ENCODE data around the gene ZKSCAN7.
A peak's percentile ranks its signal among the peaks of the same experiment; 100 is the strongest.
"Not testable (repeated sequence)": the region's sequence is repeated elsewhere in the genome, so short reads cannot be mapped to it uniquely, and the experiment has no call there.

The ZKSCAN7 gene

DNA sequence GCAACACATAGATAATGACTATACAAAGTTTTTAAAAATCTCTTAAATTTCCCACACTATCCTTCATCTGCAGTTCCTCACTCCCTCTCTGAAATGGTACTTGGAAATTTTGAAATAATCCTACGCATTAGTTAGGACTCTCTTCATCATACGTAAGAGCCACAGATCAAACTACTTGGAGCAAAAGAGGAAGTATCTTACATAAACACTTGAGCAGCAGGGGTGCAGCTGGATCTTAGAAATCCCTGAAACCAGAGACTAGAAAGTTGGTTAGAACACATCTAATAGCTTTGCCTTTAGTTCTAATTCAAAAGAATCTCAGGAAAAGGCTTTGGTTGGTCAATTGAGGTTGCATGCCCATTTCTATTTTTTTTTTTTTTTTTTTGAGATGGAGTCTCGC lies 38.8 kb upstream of the ZKSCAN7 start:
- TF ChIP-seq, protein P1, sequence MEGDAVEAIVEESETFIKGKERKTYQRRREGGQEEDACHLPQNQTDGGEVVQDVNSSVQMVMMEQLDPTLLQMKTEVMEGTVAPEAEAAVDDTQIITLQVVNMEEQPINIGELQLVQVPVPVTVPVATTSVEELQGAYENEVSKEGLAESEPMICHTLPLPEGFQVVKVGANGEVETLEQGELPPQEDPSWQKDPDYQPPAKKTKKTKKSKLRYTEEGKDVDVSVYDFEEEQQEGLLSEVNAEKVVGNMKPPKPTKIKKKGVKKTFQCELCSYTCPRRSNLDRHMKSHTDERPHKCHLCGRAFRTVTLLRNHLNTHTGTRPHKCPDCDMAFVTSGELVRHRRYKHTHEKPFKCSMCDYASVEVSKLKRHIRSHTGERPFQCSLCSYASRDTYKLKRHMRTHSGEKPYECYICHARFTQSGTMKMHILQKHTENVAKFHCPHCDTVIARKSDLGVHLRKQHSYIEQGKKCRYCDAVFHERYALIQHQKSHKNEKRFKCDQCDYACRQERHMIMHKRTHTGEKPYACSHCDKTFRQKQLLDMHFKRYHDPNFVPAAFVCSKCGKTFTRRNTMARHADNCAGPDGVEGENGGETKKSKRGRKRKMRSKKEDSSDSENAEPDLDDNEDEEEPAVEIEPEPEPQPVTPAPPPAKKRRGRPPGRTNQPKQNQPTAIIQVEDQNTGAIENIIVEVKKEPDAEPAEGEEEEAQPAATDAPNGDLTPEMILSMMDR (IDR thresholded peaks at IDR 0.05; ENCODE audit: borderline replicate concordance, insufficient read depth, low read depth, low read length), result no peak
- no peak overlapping the region for H3K4me3 ChIP-seq (ENCODE audit: low read depth, low read length)

DNA sequence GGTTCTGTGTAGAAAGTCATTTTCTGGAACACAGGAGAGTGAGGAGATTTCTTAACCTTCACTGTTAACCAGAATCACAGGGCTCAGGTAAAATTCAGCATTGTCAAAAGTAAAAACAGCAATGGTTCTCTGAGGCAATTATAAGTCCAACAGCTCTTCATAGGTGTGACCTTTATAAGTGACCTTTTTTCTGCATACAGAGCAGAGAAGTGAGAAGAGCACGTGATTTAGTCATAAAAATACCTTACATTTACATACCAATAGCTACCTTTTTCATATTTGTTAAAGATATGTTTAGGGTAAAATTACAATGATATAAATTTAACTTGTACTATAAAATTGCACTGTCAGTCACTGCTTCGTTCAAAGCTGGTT lies 36.2 kb upstream of the ZKSCAN7 start:
- TF ChIP-seq, protein P1 (IDR thresholded peaks at IDR 0.05; ENCODE audit: borderline replicate concordance, insufficient read depth, low read depth, low read length), result no peak
- no peak overlapping the region for H3K4me3 ChIP-seq (ENCODE audit: low read depth, low read length)

DNA sequence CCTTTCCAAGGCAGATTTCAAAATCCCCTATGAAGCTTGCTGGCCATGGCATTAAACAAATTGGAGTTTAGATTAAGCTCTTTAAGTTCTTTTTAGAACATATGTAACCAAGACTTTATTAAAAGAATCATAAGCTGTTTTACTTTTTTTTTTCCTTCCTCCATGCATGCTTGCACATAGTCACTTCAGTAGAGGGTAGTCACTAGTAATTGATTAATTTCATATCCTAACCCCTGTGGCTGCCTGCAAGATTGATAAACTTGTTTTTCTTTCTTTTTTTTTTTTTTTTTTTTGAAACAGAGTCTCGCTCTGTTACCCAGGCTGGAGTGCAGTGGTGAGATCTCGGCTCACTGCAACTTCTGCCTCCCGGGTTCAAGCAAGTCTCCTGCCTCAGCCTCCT lies 33.3 kb upstream of the ZKSCAN7 start:
- TF ChIP-seq, protein P1 (IDR thresholded peaks at IDR 0.05; ENCODE audit: borderline replicate concordance, insufficient read depth, low read depth, low read length), result no peak

DNA sequence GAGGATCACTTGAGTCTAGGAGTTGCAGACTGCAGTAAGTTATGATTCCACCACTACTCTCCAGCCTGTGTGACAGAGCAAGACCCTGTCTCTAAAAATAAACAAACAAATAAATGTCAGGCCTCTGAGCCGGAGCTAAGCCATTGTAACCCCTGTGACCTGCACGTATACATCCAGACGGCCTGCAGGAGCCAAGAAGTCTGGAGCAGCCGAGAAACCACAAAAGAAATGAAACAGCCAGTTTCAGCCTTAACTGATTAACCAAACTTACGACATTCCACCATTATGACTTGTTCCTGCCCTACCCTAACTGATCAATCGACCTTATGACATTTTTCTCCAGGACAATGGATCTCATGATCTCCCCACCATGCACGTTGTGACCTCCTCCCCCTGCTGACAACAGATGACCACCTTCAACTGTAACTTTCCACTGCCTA lies 32.5 kb upstream of the ZKSCAN7 start:
- TF ChIP-seq, protein P1 (IDR thresholded peaks at IDR 0.05; ENCODE audit: borderline replicate concordance, insufficient read depth, low read depth, low read length), result no peak
- no peak overlapping the region for H3K4me3 ChIP-seq (ENCODE audit: low read depth, low read length)

More for the DNA sequence above, 33.3 kb upstream of the ZKSCAN7 start:
- H3K4me3 ChIP-seq (ENCODE audit: low read depth, low read length), result no peak overlapping the region

DNA sequence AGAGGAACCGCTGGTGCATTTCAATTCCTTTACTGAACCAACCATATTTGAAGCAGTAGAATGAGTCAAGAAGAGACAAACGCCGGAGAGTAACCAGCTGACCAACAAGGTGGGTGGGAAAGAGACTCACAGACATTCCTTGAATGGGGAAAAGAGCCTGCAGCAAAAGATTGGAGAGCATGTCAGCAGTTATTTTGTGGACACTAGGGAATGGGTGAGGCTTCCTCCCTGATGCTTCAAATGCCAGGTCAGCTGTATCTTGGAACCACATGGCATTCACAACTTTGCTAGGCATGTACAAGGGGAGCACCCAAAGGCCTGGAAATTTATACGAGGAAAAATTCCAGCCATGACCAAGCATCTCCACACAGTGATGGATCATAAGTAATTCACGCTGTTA lies 29.9 kb upstream of the ZKSCAN7 start:
- H3K4me3 ChIP-seq (ENCODE audit: low read depth, low read length), result no peak overlapping the region
- TF ChIP-seq, protein P1 (IDR thresholded peaks at IDR 0.05; ENCODE audit: borderline replicate concordance, insufficient read depth, low read depth, low read length), result no peak

DNA sequence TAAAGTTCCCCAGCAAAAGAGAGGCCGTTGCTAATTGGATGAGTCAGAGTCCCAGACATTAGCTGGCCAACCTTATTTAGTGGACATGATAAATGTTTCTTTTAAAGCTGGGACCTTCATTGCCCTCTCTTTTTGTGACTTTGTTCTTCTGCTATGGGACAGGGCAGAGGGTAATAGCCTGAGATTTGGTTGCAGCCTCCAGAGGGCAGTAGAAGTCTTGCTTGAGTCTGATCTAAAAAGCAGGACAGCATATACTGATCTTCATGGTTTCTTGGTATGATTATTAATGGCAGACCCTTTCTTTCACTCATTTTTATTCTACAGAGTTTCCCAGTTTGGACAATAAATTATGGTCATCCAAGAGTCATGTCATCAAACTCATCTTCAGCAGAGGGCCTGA lies 25.1 kb upstream of the ZKSCAN7 start:
- TF ChIP-seq, protein P1 (IDR thresholded peaks at IDR 0.05; ENCODE audit: borderline replicate concordance, insufficient read depth, low read depth, low read length), result peak; percentile 49; the same call in 1 of the 2 replicates
- no peak overlapping the region for H3K4me3 ChIP-seq (ENCODE audit: low read depth, low read length)

DNA sequence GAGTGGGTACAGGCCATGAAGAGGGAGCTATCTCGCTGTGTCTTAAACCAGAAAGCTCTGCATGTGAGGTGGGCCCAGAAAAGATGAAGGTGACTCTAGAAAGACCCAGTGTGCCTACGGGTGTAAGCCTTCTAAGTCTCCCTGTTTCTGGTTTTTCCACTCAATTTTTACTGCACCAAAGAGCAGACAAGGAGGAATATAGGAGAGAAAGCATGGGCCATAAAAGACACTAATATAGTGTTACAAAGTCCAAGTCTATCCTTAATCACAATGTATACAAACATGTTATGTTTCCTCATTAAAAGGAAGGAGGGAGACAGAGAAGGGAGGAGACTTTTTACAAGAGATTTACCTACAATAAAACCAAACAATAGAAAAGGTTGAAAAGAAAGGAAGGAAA lies 24.1 kb upstream of the ZKSCAN7 start:
- no peak overlapping the region for H3K4me3 ChIP-seq (ENCODE audit: low read depth, low read length)
- TF ChIP-seq, protein P1 (IDR thresholded peaks at IDR 0.05; ENCODE audit: borderline replicate concordance, insufficient read depth, low read depth, low read length), result no peak

DNA sequence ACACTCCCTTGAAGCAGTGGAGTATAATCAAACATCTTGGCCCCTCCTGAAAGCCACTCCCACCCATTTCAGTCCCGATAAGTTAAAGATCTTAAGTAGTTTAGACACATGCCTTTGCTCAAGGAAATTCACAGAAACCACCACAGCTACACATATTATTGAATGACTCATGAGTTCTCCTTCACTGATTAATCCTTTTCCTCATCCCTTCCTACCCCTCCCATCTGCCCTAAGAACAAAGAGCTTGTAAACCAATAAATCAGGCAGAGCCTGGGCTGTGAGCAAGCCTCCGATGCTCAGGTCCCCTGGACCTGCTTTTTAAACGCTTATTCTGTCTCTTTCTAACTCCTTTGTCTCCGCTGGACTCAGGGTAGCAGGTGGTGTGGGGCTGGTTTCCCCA lies 20.3 kb upstream of the ZKSCAN7 start:
- H3K4me3 ChIP-seq (ENCODE audit: low read depth, low read length), result not testable (repeated sequence)

Measured in GM12875 (cell line).